Neural progenitor cell (in vitro differentiated cells): ENCODE measurements around the gene NINJ2.

Experiments
- CTCF ChIP-seq: fragments of 200-600 bp; sonication (generic); IDR thresholded peaks from 2 replicates; pipeline ENCODE4 v1.5.1; 2017; ENCODE audit warnings: antibody characterized with exemption, mild to moderate bottlenecking
- EZH2 ChIP-seq: fragments of 200-600 bp; sonication (generic); IDR thresholded peaks from 2 replicates; pipeline ENCODE4 v1.6.1; 2017; ENCODE audit warnings: antibody characterized with exemption, mild to moderate bottlenecking, moderate library complexity
- EZH2phosphoT487 ChIP-seq: fragments of 200-600 bp; sonication (generic); IDR thresholded peaks from 2 replicates; pipeline ENCODE4 v1.6.1; 2017; ENCODE audit warnings: antibody characterized with exemption

- TF ChIP-seq CTCF, result no peak
- TF ChIP-seq EZH2, result no peak
- TF ChIP-seq EZH2phosphoT487, result no peak
These were observed 97.6 kb downstream of the NINJ2 start for GRCh38 chr12:565589-566105.
